Urinary bladder (tissue), 4 donors: Measurements from ENCODE around the gene DCC. TPM values are rescaled to one million over a fixed set of nuclear protein-coding genes. Genes with fewer than 3 reads are reported as not detected.

Source experiments
- DNase-seq: peaks from one replicate; pipeline ENCODE4 v3.0.0-alpha.2; 2015; ENCODE audit errors: extremely low spot score
- H3K27ac ChIP-seq: one replicate; pipeline ENCODE4 v1.5.1; 2013; ENCODE audit warnings: low read depth, mild to moderate bottlenecking, moderate library complexity
- H3K36me3 ChIP-seq: one replicate; pipeline ENCODE4 v1.6.1; 2013; ENCODE audit warnings: mild to moderate bottlenecking, moderate library complexity; ENCODE audit not compliant: insufficient read depth
- H3K4me1 ChIP-seq: one replicate; pipeline ENCODE4 v1.6.1; 2013; ENCODE audit warnings: mild to moderate bottlenecking, moderate library complexity; ENCODE audit not compliant: insufficient read depth
- H3K4me3 ChIP-seq: one replicate; pipeline ENCODE4 v1.5.1; 2013; ENCODE audit warnings: low read depth, low read length
- WGBS: extraction: QIAGEN DNeasy Blood & Tissue Kit; methylation state at CpG from one replicate; pipeline ENCODE4 v1.1.7; 2013; 5-methylcytosine and 5-hydroxymethylcytosine counted together
- polyA plus RNA-seq: library from polyadenylated mRNA; stranded (reverse); fragments of 200-250 nt; gene quantifications from one replicate; pipeline ENCODE4 v1.2.3, GENCODE V29; 2013
- total RNA-seq: library from RNA; depleted of rRNA; stranded (reverse); fragments of >200 nt; gene quantifications from one replicate; pipeline ENCODE4 v1.2.3, GENCODE V29; 2014
- donor health status: healthy with polysubstance abuse.
- donor health status: healthy.

The DCC gene
- total and polyA plus RNA-seq, 2 donors, result 0.08 to 2.0 TPM

- DNase-seq, result no peak
- Histone ChIP-seq H3K36me3 (no peaks in the 10 kb centered on the region), H3K4me3 (no peak overlapping the region), H3K27ac (no peak overlapping the region), H3K4me1 (no peaks in the 10 kb centered on the region)
- whole genome bisulfite sequencing, result 60% methylated on average over 1 of the region's 1 CpG
Observed at GRCh38 chr18:52685316-52685715, 345.3 kb downstream of the DCC start.

- DNase-seq, result no peak
- H3K4me1 ChIP-seq, result no peaks in the 10 kb centered on the region
Observed at GRCh38 chr18:52691841-52692240, 351.8 kb downstream of the DCC start.

GRCh38 chr18:52694804-52695203 lies 354.8 kb downstream of the DCC start:
- Histone ChIP-seq H3K4me1 (no peaks in the 10 kb centered on the region), H3K4me3 (no peak overlapping the region), H3K27ac (no peak overlapping the region), H3K36me3 (no peaks in the 10 kb centered on the region)
- no peak for DNase-seq
- WGBS, result 73% methylated on average over 1 of the region's 1 CpG

More at GRCh38 chr18:52691841-52692240, 351.8 kb downstream of the DCC start:
- Histone ChIP-seq H3K36me3 (no peaks in the 10 kb centered on the region), H3K4me3 (no peak overlapping the region), H3K27ac (no peak overlapping the region)

- H3K36me3 ChIP-seq, result no peaks in the 10 kb centered on the region
- H3K4me3 ChIP-seq, result no peak overlapping the region
- no peak for DNase-seq
- no peak overlapping the region for H3K27ac ChIP-seq
- WGBS, result 88% methylated on average over 9 of the region's 9 CpGs
- H3K4me1 ChIP-seq, result no peaks in the 10 kb centered on the region
Observed at GRCh38 chr18:52700116-52700515, 360.1 kb downstream of the DCC start.

GRCh38 chr18:52700816-52701215 lies 360.8 kb downstream of the DCC start:
- Histone ChIP-seq H3K4me1 (no peaks in the 10 kb centered on the region), H3K4me3 (no peak overlapping the region), H3K36me3 (no peaks in the 10 kb centered on the region), H3K27ac (no peak overlapping the region)
- 66% methylated on average over 2 of the region's 2 CpGs for WGBS
- DNase-seq, result no peak

- H3K36me3 ChIP-seq, result no peaks in the 10 kb centered on the region
- no peaks in the 10 kb centered on the region for H3K4me1 ChIP-seq
- DNase-seq, result no peak
- no peak overlapping the region for H3K27ac ChIP-seq
- H3K4me3 ChIP-seq, result no peak overlapping the region
- WGBS, result 61% methylated on average over 5 of the region's 5 CpGs
Observed at GRCh38 chr18:52701219-52701935, 361.4 kb downstream of the DCC start.

- 76% methylated on average over 4 of the region's 4 CpGs for WGBS
- no peak overlapping the region for H3K27ac ChIP-seq
Observed at GRCh38 chr18:52715421-52715820, 375.4 kb downstream of the DCC start.

GRCh38 chr18:52715991-52716390 lies 376.0 kb downstream of the DCC start:
- Histone ChIP-seq H3K4me1 (no peaks in the 10 kb centered on the region), H3K4me3 (no peak overlapping the region), H3K27ac (no peak overlapping the region), H3K36me3 (no peaks in the 10 kb centered on the region)
- WGBS, result 79% methylated on average over 7 of the region's 7 CpGs
- DNase-seq, result no peak

More at GRCh38 chr18:52715421-52715820, 375.4 kb downstream of the DCC start:
- H3K36me3 ChIP-seq, result no peaks in the 10 kb centered on the region
- no peaks in the 10 kb centered on the region for H3K4me1 ChIP-seq
- H3K4me3 ChIP-seq, result no peak overlapping the region
- DNase-seq, result no peak

- Histone ChIP-seq H3K4me1 (no peaks in the 10 kb centered on the region), H3K4me3 (no peak overlapping the region), H3K36me3 (no peaks in the 10 kb centered on the region), H3K27ac (no peak overlapping the region)
- DNase-seq, result peak; percentile 14
- 19% methylated on average over 3 of the region's 3 CpGs for WGBS
Observed at GRCh38 chr18:52716973-52717372, 377.0 kb downstream of the DCC start.

GRCh38 chr18:52722904-52723303 lies 382.9 kb downstream of the DCC start:
- Histone ChIP-seq H3K4me1 (no peaks in the 10 kb centered on the region), H3K4me3 (no peak overlapping the region), H3K27ac (no peak overlapping the region), H3K36me3 (no peaks in the 10 kb centered on the region)
- 87% methylated on average over 3 of the region's 3 CpGs for WGBS
- no peak for DNase-seq

- Histone ChIP-seq H3K4me1 (no peaks in the 10 kb centered on the region), H3K36me3 (no peaks in the 10 kb centered on the region), H3K27ac (no peak overlapping the region), H3K4me3 (no peak overlapping the region)
- WGBS, result 40% methylated on average over 3 of the region's 3 CpGs
- DNase-seq, result no peak
Observed at GRCh38 chr18:52723550-52723970, 383.6 kb downstream of the DCC start.

- H3K27ac ChIP-seq, result no peak overlapping the region
- no peak for DNase-seq
- no peaks in the 10 kb centered on the region for H3K4me1 ChIP-seq
- no peak overlapping the region for H3K4me3 ChIP-seq
- 81% methylated on average over 3 of the region's 3 CpGs for WGBS
- no peaks in the 10 kb centered on the region for H3K36me3 ChIP-seq
Observed at GRCh38 chr18:52730972-52731619, 391.1 kb downstream of the DCC start.

GRCh38 chr18:52738946-52739345 lies 398.9 kb downstream of the DCC start:
- Histone ChIP-seq H3K36me3 (no peaks in the 10 kb centered on the region), H3K4me3 (no peak overlapping the region)
- 79% methylated on average over 5 of the region's 5 CpGs for WGBS

GRCh38 chr18:52746986-52747385 lies 407.0 kb downstream of the DCC start:
- Histone ChIP-seq H3K4me1 (no peaks in the 10 kb centered on the region), H3K36me3 (no peaks in the 10 kb centered on the region), H3K4me3 (no peak overlapping the region), H3K27ac (no peak overlapping the region)
- 41% methylated on average over 2 of the region's 2 CpGs for WGBS
- DNase-seq, result no peak

More at GRCh38 chr18:52738946-52739345, 398.9 kb downstream of the DCC start:
- Histone ChIP-seq H3K27ac (no peak overlapping the region), H3K4me1 (no peaks in the 10 kb centered on the region)
- no peak for DNase-seq
